Aorta (tissue), 5 donors: Measurements from ENCODE around the gene NCR2. TPM values are rescaled to one million over a fixed set of nuclear protein-coding genes. Genes with fewer than 3 reads are reported as not detected.
"Not testable (repeated sequence)": the region's sequence is repeated elsewhere in the genome, so short reads cannot be mapped to it uniquely, and the experiment has no call there.

Source experiments
- ATAC-seq: fragments of 200-7000 bp; cut with Tn5 transposase; one replicate; pipeline ENCODE4 v1.9.1; 2022; ENCODE audit warnings: moderate library complexity; ENCODE audit not compliant: low FRiP score
- DNase-seq, 2 donors: peaks; one replicate each; pipeline ENCODE4 v3.0.0-alpha.2; 2020
- H3K27ac ChIP-seq, 2 donors: one replicate each; pipeline ENCODE4 v1.5.1; 2013; ENCODE audit warnings: low read length in 2 of 2, mild to moderate bottlenecking in 2 of 2, moderate library complexity in 2 of 2, control low read depth in 1 of 2, inconsistent platforms in 1 of 2, low read depth in 1 of 2
- H3K27me3 ChIP-seq, 2 donors: one replicate each; pipeline ENCODE4 v1.6.1; 2013; ENCODE audit warnings: control low read depth in 1 of 2, low read length in 1 of 2, mild to moderate bottlenecking in 1 of 2, moderate library complexity in 1 of 2; ENCODE audit not compliant: insufficient read depth in 2 of 2, control insufficient read depth in 1 of 2
- H3K36me3 ChIP-seq, 2 donors: one replicate each; pipeline ENCODE4 v1.6.1; 2013; ENCODE audit warnings: control low read depth in 1 of 2, low read length in 1 of 2, mild to moderate bottlenecking in 1 of 2; ENCODE audit not compliant: insufficient read depth in 2 of 2, control insufficient read depth in 1 of 2
- H3K4me1 ChIP-seq, 2 donors: one replicate each; pipeline ENCODE4 v1.6.1; 2013; ENCODE audit warnings: low read length in 2 of 2, control low read depth in 1 of 2, mild to moderate bottlenecking in 1 of 2, moderate library complexity in 1 of 2; ENCODE audit not compliant: insufficient read depth in 2 of 2, control insufficient read depth in 1 of 2
- H3K4me3 ChIP-seq, 2 donors: one replicate each; pipeline ENCODE4 v1.5.1; 2013; ENCODE audit warnings: low read length in 2 of 2, control low read depth in 1 of 2, mild to moderate bottlenecking in 1 of 2
- H3K9me3 ChIP-seq: one replicate; pipeline ENCODE4 v1.6.1; 2013; ENCODE audit warnings: mild to moderate bottlenecking, low read length; ENCODE audit not compliant: control insufficient read depth
- WGBS, 2 donors: extraction: QIAGEN DNeasy Blood & Tissue Kit; methylation state at CpG; one replicate each; pipeline ENCODE4 v1.1.7; 2013; 5-methylcytosine and 5-hydroxymethylcytosine counted together
- intact Hi-C, 2 donors: fragments of 100-400 bp; cut with DNase I; formaldehyde crosslinking; loops; one replicate each; pipeline versions ENCODE4 v1.14.2 to v1.15.0; 2022
- long read RNA-seq, 2 donors: library from polyadenylated mRNA; unstranded; transcript quantifications; one replicate each; pipeline ENCODE4 v2.0.0, GENCODE V29; 2020 to 2021
- polyA plus RNA-seq, 2 donors: library from polyadenylated mRNA; stranded (reverse); fragments of 200-250 nt; gene quantifications; one replicate each; pipeline ENCODE4 v1.2.3, GENCODE V29; 2013
- total RNA-seq, 2 donors: library from RNA; stranded (reverse); fragmentation: NEBNext Ultra II Directional; extraction: Animal tissue kit (Norgen Biotek cat#: 25700); gene quantifications; one replicate each; pipeline ENCODE4 v1.2.1, GENCODE V29; 2021
- donor health status: healthy with polysubstance abuse.
- donor health status: Bipolar disorder and iron deficiency.
- donor health status: DM: no; HTN: no; CAD: no.
- donor health status: DM: no; HTN: no; CAD: no.
- donor health status: DM: yes; HTN: yes; CAD: no.

Gene NCR2
- total RNA-seq (not detected), polyA plus RNA-seq (not detected)
- long read RNA-seq, donor 1, result 0 reads
- long read RNA-seq, donor 2, result 0 reads

DNA sequence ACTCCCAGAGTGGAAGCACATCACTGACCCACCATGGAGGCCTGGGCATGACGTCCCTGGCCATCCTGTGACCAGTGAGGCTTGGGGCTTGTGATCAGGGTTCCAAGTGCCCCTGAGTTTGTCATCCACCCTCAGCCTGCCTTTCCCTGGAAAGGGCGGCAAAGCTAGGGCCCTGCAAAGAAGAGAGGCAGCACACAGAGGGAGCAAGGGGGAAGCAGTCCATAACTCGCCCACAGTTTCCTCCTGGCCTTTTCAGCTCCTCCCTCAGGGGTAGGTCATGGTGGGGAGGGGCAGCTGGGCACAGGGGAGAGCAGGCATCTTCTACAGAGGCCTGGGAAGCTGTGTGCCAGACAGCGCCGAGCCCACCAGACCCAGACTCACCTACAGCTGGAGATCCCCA lies at the start of gene NCR2:
TSS of gene NCR2 (plus strand) at position 313 of the 400 bp plus-strand sequence. CDS start 269 bp downstream, outside the sequence.
- no peak for DNase-seq
- 91 to 99% methylated on average over 5 of the region's 5 CpGs for WGBS, 2 donors
- no peak within 1 kb of the TSS for H3K4me3 ChIP-seq
- no peaks in the 10 kb centered on the region for H3K4me1 ChIP-seq
- no peaks in the 10 kb centered on the region for H3K9me3 ChIP-seq
- no peak for ATAC-seq
- intact Hi-C loops, result no loop called here
- no peaks in the 10 kb centered on the region for H3K27me3 ChIP-seq
- no peak within 1 kb of the TSS for H3K27ac ChIP-seq
- no peaks in the 10 kb centered on the region for H3K36me3 ChIP-seq

DNA sequence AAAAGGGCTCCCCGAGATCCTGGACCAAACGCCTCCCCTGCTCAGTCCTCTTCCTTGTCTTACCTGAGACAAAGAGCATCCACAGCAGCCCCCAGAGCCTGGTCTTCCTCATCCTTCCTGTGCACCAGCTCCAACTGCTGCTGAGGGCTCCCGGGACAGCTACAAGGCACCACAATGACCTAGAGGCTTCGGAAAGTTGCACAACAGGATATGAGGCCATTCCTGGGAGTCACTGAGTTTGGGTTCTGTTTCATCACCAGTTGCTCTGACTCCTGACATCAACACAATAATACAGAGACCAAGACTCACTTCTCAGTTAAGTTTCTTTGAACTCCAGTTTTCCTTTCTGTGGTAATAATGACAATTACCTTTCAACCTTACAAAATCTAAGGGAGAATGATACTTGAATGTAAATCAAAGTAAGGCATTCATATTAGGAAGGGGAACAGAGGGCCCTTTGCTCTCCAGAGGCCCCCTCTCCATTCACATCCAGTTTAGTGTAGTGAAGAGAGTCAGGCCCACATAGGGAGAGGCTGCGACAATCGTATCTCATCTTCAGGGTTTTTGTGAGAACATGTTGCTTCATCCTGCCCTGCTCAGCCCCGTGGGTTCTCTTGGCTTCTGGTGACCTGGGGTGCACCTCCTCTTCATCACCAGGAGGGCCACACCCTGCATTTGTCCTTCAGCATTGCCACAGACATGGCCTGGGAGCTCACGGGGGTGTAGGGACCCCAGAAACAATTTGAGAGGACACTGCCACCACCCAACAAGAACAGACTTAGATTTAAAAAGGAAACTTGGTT lies 48.7 kb upstream of the NCR2 start, which contains the start of gene TREM1:
TSS of gene TREM1 (minus strand) at position 139 of the 803 bp plus-strand sequence. CDS start at position 112, 27 bp downstream.
- H3K36me3 ChIP-seq, result no peaks in the 10 kb centered on the region
- ATAC-seq, result peak; percentile 59
- H3K4me3 ChIP-seq, result no peak within 1 kb of the TSS
- intact Hi-C loops, result no loop called here
- H3K4me1 ChIP-seq, result no peaks in the 10 kb centered on the region
- DNase-seq, result peak in 1 of 2 donors; percentile 76
- H3K27ac ChIP-seq, result no peak within 1 kb of the TSS
- WGBS, 2 donors, result 73 to 74% methylated on average over 8 of the region's 8 CpGs
- H3K27me3 ChIP-seq, result peaks cover 0 to 2% of the 10 kb centered on the region in 2 donors
- H3K9me3 ChIP-seq, result no peaks in the 10 kb centered on the region

DNA sequence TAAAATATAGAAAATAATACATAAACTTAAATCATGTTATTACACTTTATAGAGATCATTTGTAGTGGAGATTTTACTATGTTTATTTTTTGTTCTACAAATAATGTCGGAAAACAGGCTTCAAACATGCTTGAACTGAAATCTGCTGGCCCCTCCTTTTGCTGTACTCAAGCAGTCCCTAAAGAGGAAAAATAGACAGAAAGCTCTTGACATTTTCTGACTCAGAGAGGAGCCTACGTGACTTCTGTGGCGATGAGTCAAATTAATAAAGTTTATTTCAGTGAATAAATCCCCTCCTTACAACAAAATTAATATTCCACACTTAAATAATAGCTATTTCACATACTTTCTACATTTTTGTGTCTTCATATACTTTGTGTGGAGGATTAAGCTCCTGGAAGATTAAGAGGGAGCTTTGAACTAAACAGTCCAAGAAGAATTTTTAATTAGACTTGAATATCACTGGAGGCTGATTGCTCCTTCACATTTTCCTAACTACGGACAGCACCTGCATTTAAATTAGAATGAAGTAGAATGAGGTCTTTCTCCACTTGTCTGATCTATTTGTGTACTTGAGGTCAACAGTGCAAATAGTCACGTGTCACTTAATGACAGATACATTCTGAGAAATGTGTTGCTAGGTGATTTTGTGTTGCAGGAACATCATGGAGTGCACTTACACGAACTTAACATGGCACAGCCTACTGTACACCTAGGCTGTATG lies 47.2 kb upstream of the NCR2 start:
- H3K27me3 ChIP-seq, result peaks cover 0 to 2% of the 10 kb centered on the region in 2 donors
- no peaks in the 10 kb centered on the region for H3K9me3 ChIP-seq
- intact Hi-C loops, result no loop called here
- H3K4me1 ChIP-seq, result no peaks in the 10 kb centered on the region
- WGBS, 2 donors, result 46 to 48% methylated on average over 6 of the region's 6 CpGs
- no peak overlapping the region for H3K4me3 ChIP-seq
- H3K36me3 ChIP-seq, result no peaks in the 10 kb centered on the region
- no peak for ATAC-seq
- no peak for DNase-seq
- no peak overlapping the region for H3K27ac ChIP-seq

GRCh38 chr6:41288754-41289129 lies 46.7 kb upstream of the NCR2 start:
- Histone ChIP-seq H3K27me3 (peaks cover 0 to 2% of the 10 kb centered on the region in 2 donors), H3K9me3 (no peaks in the 10 kb centered on the region), H3K36me3 (no peaks in the 10 kb centered on the region), H3K4me1 (no peaks in the 10 kb centered on the region), H3K27ac (no peak overlapping the region), H3K4me3 (no peak overlapping the region)
- DNase-seq, result no peak
- intact Hi-C loops, result no loop called here
- 60 to 83% methylated on average over 2 of the region's 2 CpGs for WGBS, 2 donors
- ATAC-seq, result no peak

- intact Hi-C loops, result no loop called here
- H3K4me3 ChIP-seq, result no peak overlapping the region
- DNase-seq, result no peak
- WGBS, 2 donors, result 71 to 74% methylated on average over 4 of the region's 4 CpGs
- H3K27ac ChIP-seq, result no peak overlapping the region
- H3K36me3 ChIP-seq, result no peaks in the 10 kb centered on the region
- H3K27me3 ChIP-seq, result peaks cover 0 to 2% of the 10 kb centered on the region in 2 donors
- no peak for ATAC-seq
- no peaks in the 10 kb centered on the region for H3K4me1 ChIP-seq
- H3K9me3 ChIP-seq, result no peaks in the 10 kb centered on the region
Measured at GRCh38 chr6:41289815-41290214, 45.6 kb upstream of the NCR2 start.

- intact Hi-C loops, result no loop called here
- Histone ChIP-seq H3K4me1 (no peaks in the 10 kb centered on the region), H3K27me3 (peaks cover 0 to 2% of the 10 kb centered on the region in 2 donors), H3K36me3 (no peaks in the 10 kb centered on the region), H3K9me3 (no peaks in the 10 kb centered on the region), H3K27ac (no peak overlapping the region), H3K4me3 (no peak overlapping the region)
- DNase-seq (no peak), ATAC-seq (no peak)
- 22 to 25% methylated on average over 1 of the region's 1 CpG for WGBS, 2 donors
Measured at GRCh38 chr6:41291717-41292116, 43.7 kb upstream of the NCR2 start.

DNA sequence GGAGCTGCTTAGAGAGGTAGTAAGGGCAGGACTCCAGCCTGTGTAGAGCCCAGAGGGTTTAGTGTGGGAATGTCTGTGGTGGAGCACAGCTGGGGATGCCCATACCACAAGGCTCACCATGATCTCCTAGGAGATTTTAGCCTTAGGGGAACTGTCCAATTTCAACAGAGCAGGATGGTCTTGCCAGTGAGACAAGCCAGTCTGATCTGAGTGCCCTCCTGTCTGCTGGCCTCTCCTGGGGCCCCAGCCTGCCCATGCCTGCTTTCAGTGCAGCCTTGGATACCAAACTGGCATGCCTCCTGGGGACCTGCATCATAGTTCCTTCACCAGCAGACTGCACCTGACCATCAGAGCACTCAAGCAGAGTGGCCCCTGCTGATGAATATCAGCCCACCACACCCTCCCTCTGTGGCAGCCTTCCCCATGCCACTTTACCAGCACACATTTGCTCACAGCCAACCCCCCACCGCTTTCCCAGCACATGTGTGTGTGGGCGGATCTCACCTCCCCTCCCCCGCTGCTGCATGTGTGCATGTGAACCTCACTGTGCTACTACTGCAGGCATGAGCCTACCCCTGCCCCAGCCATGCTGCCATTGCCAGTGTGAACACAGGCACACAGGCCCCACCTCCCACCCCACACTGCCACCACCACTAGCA lies 41.1 kb upstream of the NCR2 start:
- no peak overlapping the region for H3K4me3 ChIP-seq
- no peak for ATAC-seq
- intact Hi-C loops, result no loop called here
- H3K27ac ChIP-seq, result no peak overlapping the region
- DNase-seq, result no peak
- 79 to 85% methylated on average over 3 of the region's 3 CpGs for WGBS, 2 donors
- H3K9me3 ChIP-seq, result no peaks in the 10 kb centered on the region
- peaks cover 0 to 2% of the 10 kb centered on the region in 2 donors for H3K27me3 ChIP-seq
- H3K36me3 ChIP-seq, result no peaks in the 10 kb centered on the region
- H3K4me1 ChIP-seq, result no peaks in the 10 kb centered on the region

- DNase-seq, ATAC-seq, H3K4me3 ChIP-seq, intact Hi-C loops, H3K27me3 ChIP-seq, H3K4me1 ChIP-seq, H3K27ac ChIP-seq, H3K36me3 ChIP-seq, H3K9me3 ChIP-seq: not testable (repeated sequence)
- WGBS, 2 donors, result 79 to 86% methylated on average over 5 of the region's 5 CpGs
Measured at GRCh38 chr6:41297248-41297647, 38.2 kb upstream of the NCR2 start.
